ENCODE data around the gene GRM3. TPM values are rescaled to one million over a fixed set of nuclear protein-coding genes. Genes with fewer than 3 reads are reported as not detected.

GRM3 gene
- total and polyA plus RNA-seq, 2 of the 4 experiments (the other 2 are of a cell fraction) = not detected

DNA sequence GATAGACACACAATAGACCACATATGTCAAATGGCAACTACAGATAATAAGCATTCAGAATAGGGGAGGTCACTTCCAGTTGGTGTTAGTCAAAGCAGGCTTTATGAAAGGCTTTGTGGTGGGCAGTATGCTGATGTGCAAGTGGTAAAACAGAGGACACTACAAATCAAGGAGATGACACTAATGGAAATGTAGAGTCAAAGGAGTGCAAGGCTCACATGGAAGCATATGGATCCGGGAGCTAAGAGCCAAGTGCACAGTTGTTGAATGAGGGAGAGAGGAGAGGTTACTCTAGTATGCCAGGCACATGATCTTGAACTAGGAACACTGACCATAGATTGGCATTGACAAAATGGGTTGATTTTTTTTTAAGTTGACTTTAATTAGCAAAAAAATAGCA lies 62.7 kb downstream of the GRM3 start:
- DNase-seq (no peak), ATAC-seq (ENCODE audit: low read depth) (no peak)
- Histone ChIP-seq H3K4me2 (ENCODE audit: low read depth, low read length) (no peak overlapping the region), H2BK15ac (ENCODE audit: low read depth, low read length) (no peak overlapping the region), H3K27ac (ENCODE audit: insufficient read depth, low read length) (no peak overlapping the region), H2BK5ac (ENCODE audit: low read depth, low read length, poor library complexity, severe bottlenecking) (no peak overlapping the region), H3K9ac (ENCODE audit: low read depth, low read length) (no peak overlapping the region), H3K14ac (replicated peaks; ENCODE audit: low read depth, low read length) (no peak overlapping the region), H3K9me3 (ENCODE audit: control insufficient read depth, insufficient read depth, low read length) (0 out of 2 replicates have a peak, but pooled peaks cover 4% of the 10 kb centered on the region), H3K18ac (ENCODE audit: low read depth, low read length) (no peak overlapping the region), H4K91ac (ENCODE audit: insufficient read depth, low read depth, low read length) (no peak overlapping the region), H3K9me1 (ENCODE audit: insufficient read depth, low read length) (no peaks in the 10 kb centered on the region), H3K4me1 (ENCODE audit: control insufficient read depth, insufficient read depth, low read length) (no peaks in the 10 kb centered on the region), H3K4me3 (ENCODE audit: insufficient read depth, low read depth, low read length) (no peak overlapping the region), H4K8ac (ENCODE audit: low read depth in 2 of 2, low read length in 2 of 2) (no peak overlapping the region), H3K36me3 (ENCODE audit: control insufficient read depth, insufficient read depth, low read length) (no peaks in the 10 kb centered on the region), H3K4ac (ENCODE audit: low read depth, low read length) (no peak overlapping the region), H3K27me3 (ENCODE audit: control insufficient read depth, insufficient read depth, low read length) (no peaks in the 10 kb centered on the region), H2AFZ (replicated peaks; ENCODE audit: low read length, poor library complexity) (no peak overlapping the region), H4K20me1 (ENCODE audit: insufficient read depth, low read length) (no peaks in the 10 kb centered on the region), H2AK9ac (replicated peaks; ENCODE audit: low read depth, low read length, poor library complexity) (no peak overlapping the region), H4K5ac (ENCODE audit: low read depth, low read length) (no peak overlapping the region), H2BK120ac (ENCODE audit: low read depth, low read length) (no peak overlapping the region), H3K23ac (ENCODE audit: low read depth, low read length) (no peak overlapping the region), H2BK20ac (ENCODE audit: low read depth, low read length) (no peak overlapping the region), H3K79me1 (ENCODE audit: low read depth in 1 of 2, low read length in 2 of 2) (no peaks in the 10 kb centered on the region), H3K56ac (ENCODE audit: extremely low read depth, insufficient read depth, low read length) (no peak overlapping the region), H2AK5ac (ENCODE audit: low read depth, low read length) (no peak overlapping the region)
- TF ChIP-seq MXI1 (IDR thresholded peaks at IDR 0.05; ENCODE audit: borderline replicate concordance, low read depth, low read length) = no peak
- no peak for TF ChIP-seq RFX5 (IDR thresholded peaks at IDR 0.05; ENCODE audit: low read depth, low read length)
- TF ChIP-seq RCOR1 (IDR thresholded peaks at IDR 0.05; ENCODE audit: insufficient replicate concordance, low read length) = no peak
- TF ChIP-seq FOS (IDR thresholded peaks at IDR 0.05; ENCODE audit: low read depth, low read length) = no peak
- ChIA-PET POLR2A (ENCODE audit: unreplicated experiment) (no interaction called here), CTCF (no interaction called here)
- intact Hi-C loops (cut with micrococcal nuclease) = no loop called here
- 0% methylated on average over 1 of the region's 1 CpG; no CpG with 5 or more reads in 1 of the 2 experiments for WGBS, 2 experiments (ENCODE audit: extremely low coverage in 2 of 2, insufficient read length in 1 of 2)
- no TSS peak for BruUV-seq (replicated peaks)
- in situ Hi-C loops (cut with MboI; ENCODE audit: low sequenced_read_pairs) = no loop called here
- dilution Hi-C loops (cut with HindIII; ENCODE audit: low sequenced_read_pairs, unreplicated experiment) = no loop called here
